ENCODE results near the gene GAS6. TPM values are rescaled to one million over a fixed set of nuclear protein-coding genes. Genes with fewer than 3 reads are reported as not detected.

The GAS6 gene
- total and polyA plus RNA-seq, 2 donors (not counting 3 experiments of a cell fraction or from before 2014, with no cell fraction given) = 69.2 to 109 TPM

- Histone ChIP-seq H3K9me1 (replicated peaks; ENCODE audit: control insufficient read depth, extremely low read depth, insufficient read depth, low read length) (no peaks in the 10 kb centered on the region), H3K9me3 (replicated peaks; ENCODE audit: control insufficient read depth, insufficient read depth, low read length) (no peaks in the 10 kb centered on the region), H3K4me3 (replicated peaks in 1 of 3; ENCODE audit: insufficient read depth in 1 of 3, low read depth in 1 of 3, low read length in 3 of 3) (no peak overlapping the region), H3K79me2 (ENCODE audit: control insufficient read depth, insufficient read depth, low read length) (no peaks in the 10 kb centered on the region), H4K20me1 (replicated peaks; ENCODE audit: control insufficient read depth, extremely low read depth, insufficient read depth, low read length) (no peaks in the 10 kb centered on the region), H3K27me3 (ENCODE audit: control insufficient read depth in 2 of 2, insufficient read depth in 2 of 2, low read length in 2 of 2) (no peaks in the 10 kb centered on the region), H3K4me1 (ENCODE audit: control insufficient read depth, extremely low read depth, insufficient read depth, low read length) (no peaks in the 10 kb centered on the region), H3K4me2 (ENCODE audit: insufficient read depth, low read length) (no peak overlapping the region), H2AFZ (ENCODE audit: low read depth, low read length) (no peak overlapping the region), H3K9ac (replicated peaks; ENCODE audit: extremely low read depth, insufficient read depth, low read length) (no peak overlapping the region), H3K27ac (ENCODE audit: insufficient read depth, low read depth, low read length) (no peak overlapping the region), H3K36me3 (ENCODE audit: control insufficient read depth in 2 of 2, extremely low read depth in 1 of 2, insufficient read depth in 2 of 2, low read length in 2 of 2) (peaks cover 0 to under 1% of the 10 kb centered on the region in 2 experiments)
- ChIA-PET POLR2A (no interaction called here), CTCF (no interaction called here)
- DNase-seq (ENCODE audit: low read depth, low spot score) (no peak), FAIRE-seq (no peak)
- TF ChIP-seq MYC (IDR thresholded peaks at IDR 0.05; ENCODE audit: low read depth, low read length) = no peak
- no peak for TF ChIP-seq POLR2AphosphoS5 (IDR thresholded peaks at IDR 0.05; ENCODE audit: insufficient read depth, low read depth, low read length)
- TF ChIP-seq JUN (IDR thresholded peaks at IDR 0.05; ENCODE audit: borderline replicate concordance, insufficient read depth, insufficient read length, low read depth) = no peak
- TF ChIP-seq MAX (IDR thresholded peaks at IDR 0.05; ENCODE audit: insufficient read depth, insufficient read length) = no peak
- no peak for TF ChIP-seq FOS (IDR thresholded peaks at IDR 0.05; ENCODE audit: borderline replicate concordance, insufficient read depth, low read length)
- TF ChIP-seq EZH2 (IDR thresholded peaks at IDR 0.05; ENCODE audit: borderline replicate concordance, low read depth, low read length, severe bottlenecking) = no peak
- no peak for TF ChIP-seq CTCF (IDR thresholded peaks at IDR 0.05; ENCODE audit: extremely low read depth in 1 of 2, insufficient read depth in 1 of 2, low read depth in 1 of 2, low read length in 2 of 2)
- TF ChIP-seq POLR2A (IDR thresholded peaks at IDR 0.05; ENCODE audit: low read depth, low read length) = no peak
- TF ChIP-seq GATA2 (IDR thresholded peaks at IDR 0.05; ENCODE audit: insufficient read depth, insufficient read length, low read depth, low read length) = no peak
- dilution Hi-C loops (cut with MboI; ENCODE audit: extremely low pct_ligation_motif_present, low sequenced_read_pairs) = no loop called here
- intact Hi-C loops (cut with micrococcal nuclease) = no loop called here
- no TSS peak for BruUV-seq (replicated peaks)
Observed at GRCh38 chr13:113851826-113852535, 11.9 kb downstream of the GAS6 start.

Data from endothelial cell of umbilical vein (primary cell).